Urothelium cell line (cell line): ENCODE data around the gene SYNE4.
"Not testable (repeated sequence)": the region's sequence is repeated elsewhere in the genome, so short reads cannot be mapped to it uniquely, and the experiment has no call there.

Experiments
- DNase-seq: peaks from one replicate; pipeline ENCODE4 v3.0.0; 2011; ENCODE audit warnings: low spot score, mixed read lengths
- FAIRE-seq: peaks from 2 replicates; lab custom pipeline; 2011; peaks lifted over from hg19 to GRCh38; lab: Jason Lieb, UNC

The SYNE4 gene

GRCh38 chr19:35991731-35992450 lies 16.7 kb downstream of the SYNE4 start:
- no peak for FAIRE-seq
- DNase-seq, result no peak

- no peak for FAIRE-seq
- DNase-seq, result no peak
Observed at GRCh38 chr19:35990771-35991730, 17.6 kb downstream of the SYNE4 start.

- no peak for FAIRE-seq
- no peak for DNase-seq
Observed at GRCh38 chr19:35990156-35990555, 18.5 kb downstream of the SYNE4 start.

- no peak for FAIRE-seq
Observed at GRCh38 chr19:35988824-35989223, 19.8 kb downstream of the SYNE4 start.

GRCh38 chr19:35987571-35987896 lies 21.1 kb downstream of the SYNE4 start:
- DNase-seq, result no peak
- FAIRE-seq, result no peak

More at GRCh38 chr19:35988824-35989223, 19.8 kb downstream of the SYNE4 start:
- no peak for DNase-seq

GRCh38 chr19:35986664-35987570 lies 21.7 kb downstream of the SYNE4 start:
- DNase-seq (peak; percentile 54), FAIRE-seq (peak; percentile 32)

- no peak for DNase-seq
- no peak for FAIRE-seq
Observed at GRCh38 chr19:35986111-35986510, 22.5 kb downstream of the SYNE4 start.

GRCh38 chr19:35983177-35983576 lies 25.4 kb downstream of the SYNE4 start:
- DNase-seq (no peak), FAIRE-seq (no peak)

- FAIRE-seq, DNase-seq: not testable (repeated sequence)
Observed at GRCh38 chr19:35980997-35981396, 27.6 kb downstream of the SYNE4 start.

- DNase-seq (no peak), FAIRE-seq (no peak)
Observed at GRCh38 chr19:35978832-35979365, 29.7 kb downstream of the SYNE4 start.

GRCh38 chr19:35978271-35978670 lies 30.3 kb downstream of the SYNE4 start:
- no peak for DNase-seq

GRCh38 chr19:35977446-35978222 lies 31.0 kb downstream of the SYNE4 start:
- no peak for DNase-seq
- FAIRE-seq, result no peak

More at GRCh38 chr19:35978271-35978670, 30.3 kb downstream of the SYNE4 start:
- no peak for FAIRE-seq

GRCh38 chr19:35975608-35976214 lies 32.9 kb downstream of the SYNE4 start:
- DNase-seq, result peak; percentile 60
- FAIRE-seq, result no peak

GRCh38 chr19:35973487-35973886 lies 35.1 kb downstream of the SYNE4 start:
- no peak for DNase-seq
- FAIRE-seq, result no peak

GRCh38 chr19:35966771-35967170 lies 41.8 kb downstream of the SYNE4 start:
- no peak for DNase-seq
- FAIRE-seq, result no peak

- FAIRE-seq (no peak), DNase-seq (peak; percentile 70)
Observed at GRCh38 chr19:35963514-35963913, 45.1 kb downstream of the SYNE4 start.

- DNase-seq (no peak), FAIRE-seq (no peak)
Observed at GRCh38 chr19:35960432-35960972, 48.1 kb downstream of the SYNE4 start.

- FAIRE-seq (no peak), DNase-seq (no peak)
Observed at GRCh38 chr19:35959968-35960320, 48.7 kb downstream of the SYNE4 start.
